ENCODE data around the gene CDK14. TPM values are rescaled to one million over a fixed set of nuclear protein-coding genes. Genes with fewer than 3 reads are reported as not detected.

CDK14 gene
- total RNA-seq, 1 donor: 41.0 TPM

- DNase-seq (ENCODE audit: low read depth): no peak
- H3K4me3 ChIP-seq (ENCODE audit: low read depth, low read length): no peak overlapping the region
- TF ChIP-seq CTCF (IDR thresholded peaks at IDR 0.05; ENCODE audit: insufficient read depth, low read depth, low read length): no peak
Measured at GRCh38 chr7:90602303-90602702, 6.2 kb downstream of the CDK14 start.

- no peak overlapping the region for H3K4me3 ChIP-seq (ENCODE audit: low read depth, low read length)
- TF ChIP-seq CTCF (IDR thresholded peaks at IDR 0.05; ENCODE audit: insufficient read depth, low read depth, low read length): no peak
- no peak for DNase-seq (ENCODE audit: low read depth)
Measured at GRCh38 chr7:90603346-90603745, 7.2 kb downstream of the CDK14 start.

GRCh38 chr7:90604383-90604782 lies 8.3 kb downstream of the CDK14 start:
- no peak for TF ChIP-seq CTCF (IDR thresholded peaks at IDR 0.05; ENCODE audit: insufficient read depth, low read depth, low read length)
- DNase-seq (ENCODE audit: low read depth): no peak

GRCh38 chr7:90605055-90605454 lies 8.9 kb downstream of the CDK14 start:
- H3K4me3 ChIP-seq (ENCODE audit: low read depth, low read length): no peak overlapping the region
- no peak for TF ChIP-seq CTCF (IDR thresholded peaks at IDR 0.05; ENCODE audit: insufficient read depth, low read depth, low read length)
- no peak for DNase-seq (ENCODE audit: low read depth)

More at GRCh38 chr7:90604383-90604782, 8.3 kb downstream of the CDK14 start:
- no peak overlapping the region for H3K4me3 ChIP-seq (ENCODE audit: low read depth, low read length)

- no peak overlapping the region for H3K4me3 ChIP-seq (ENCODE audit: low read depth, low read length)
- TF ChIP-seq CTCF (IDR thresholded peaks at IDR 0.05; ENCODE audit: insufficient read depth, low read depth, low read length): no peak
- no peak for DNase-seq (ENCODE audit: low read depth)
Measured at GRCh38 chr7:90607196-90607595, 11.1 kb downstream of the CDK14 start.

GRCh38 chr7:90610105-90610504 lies 14.0 kb downstream of the CDK14 start:
- TF ChIP-seq CTCF (IDR thresholded peaks at IDR 0.05; ENCODE audit: insufficient read depth, low read depth, low read length): no peak
- no peak for DNase-seq (ENCODE audit: low read depth)
- H3K4me3 ChIP-seq (ENCODE audit: low read depth, low read length): no peak overlapping the region

GRCh38 chr7:90611115-90611514 lies 15.0 kb downstream of the CDK14 start:
- no peak for TF ChIP-seq CTCF (IDR thresholded peaks at IDR 0.05; ENCODE audit: insufficient read depth, low read depth, low read length)
- no peak overlapping the region for H3K4me3 ChIP-seq (ENCODE audit: low read depth, low read length)

More at GRCh38 chr7:90611115-90611514, 15.0 kb downstream of the CDK14 start:
- DNase-seq (ENCODE audit: low read depth): no peak
